Suprapubic skin (tissue), 4 donors: ENCODE results near the gene EMD. TPM values are rescaled to one million over a fixed set of nuclear protein-coding genes. Genes with fewer than 3 reads are reported as not detected.
A peak's percentile ranks its signal among the peaks of the same experiment; 100 is the strongest.

Experiments used
- DNase-seq, 2 donors: peaks; one replicate each; pipeline ENCODE4 v3.0.0-alpha.2; 2019; ENCODE audit warnings: low spot score in 2 of 2
- H3K27ac ChIP-seq: fragments of 200-600 bp; sonication (generic); one replicate; pipeline ENCODE4 v1.5.1; 2019
- H3K27me3 ChIP-seq: fragments of 200-600 bp; sonication (generic); one replicate; pipeline ENCODE4 v1.5.1; 2019
- H3K36me3 ChIP-seq: fragments of 200-600 bp; sonication (generic); one replicate; pipeline ENCODE4 v1.5.1; 2019
- H3K4me1 ChIP-seq: fragments of 200-600 bp; sonication (generic); one replicate; pipeline ENCODE4 v1.5.1; 2019
- H3K4me3 ChIP-seq: fragments of 200-600 bp; sonication (generic); one replicate; pipeline ENCODE4 v1.5.1; 2019; ENCODE audit warnings: mild to moderate bottlenecking
- H3K9me3 ChIP-seq: fragments of 200-600 bp; sonication (generic); one replicate; pipeline ENCODE4 v1.5.1; 2019
- CTCF ChIP-seq, 2 donors: fragments of 200-600 bp in 1 of 2; fragments of 450-650 bp in 1 of 2; sonication (generic) in 1 of 2; IDR thresholded peaks; one replicate each; pipeline ENCODE4 v1.5.1; 2016 to 2019; ENCODE audit warnings: antibody characterized with exemption in 2 of 2, mild to moderate bottlenecking in 1 of 2, moderate library complexity in 1 of 2
- EP300 ChIP-seq: sonication (generic); formaldehyde crosslinking; IDR thresholded peaks from one replicate; pipeline ENCODE4 v1.6.1; 2017; ENCODE audit warnings: antibody characterized with exemption
- POLR2A ChIP-seq, 2 donors: fragments of 450-650 bp; IDR thresholded peaks; one replicate each; pipeline ENCODE4 v1.6.1; 2017; ENCODE audit warnings: antibody characterized with exemption in 2 of 2, mild to moderate bottlenecking in 2 of 2, moderate library complexity in 2 of 2
- POLR2AphosphoS5 ChIP-seq, 3 donors: sonication (generic); formaldehyde crosslinking; IDR thresholded peaks; one replicate each; pipeline ENCODE4 v1.6.1; 2017; ENCODE audit warnings: antibody characterized with exemption in 3 of 3
- WGBS: methylation state at CpG from one replicate; pipeline ENCODE4 v1.1.5; 2018; 5-methylcytosine and 5-hydroxymethylcytosine counted together
- total RNA-seq, 4 donors: library from RNA; depleted of rRNA; stranded (reverse); fragments of >200 nt; gene quantifications; one replicate each; pipeline ENCODE4 v1.1.0, GENCODE V29; 2016

The EMD gene
- total RNA-seq, 4 donors from 2014 or later: 34.4 to 57.0 (median 53.0) TPM

- 39% methylated on average over 27 of the region's 77 CpGs for WGBS
- Histone ChIP-seq H3K27ac (peak overlapping the region; percentile 90), H3K36me3 (peaks cover 10% of the 10 kb centered on the region), H3K4me1 (peaks cover 62% of the 10 kb centered on the region), H3K4me3 (peak overlapping the region; percentile 67), H3K9me3 (no peaks in the 10 kb centered on the region), H3K27me3 (no peaks in the 10 kb centered on the region)
- peak; percentile 95 to 96 for DNase-seq
- peak in 1 of 2 donors; percentile 97 for TF ChIP-seq POLR2A (IDR thresholded peaks at IDR 0.05)
- TF ChIP-seq POLR2AphosphoS5 (IDR thresholded peaks at IDR 0.05): peak; percentile 67 to 88 (median 75)
- no peak for TF ChIP-seq EP300
- TF ChIP-seq CTCF (IDR thresholded peaks at IDR 0.05): no peak
These were observed 7.9 kb upstream of the EMD start for GRCh38 chrX:154371017-154371788.

DNA sequence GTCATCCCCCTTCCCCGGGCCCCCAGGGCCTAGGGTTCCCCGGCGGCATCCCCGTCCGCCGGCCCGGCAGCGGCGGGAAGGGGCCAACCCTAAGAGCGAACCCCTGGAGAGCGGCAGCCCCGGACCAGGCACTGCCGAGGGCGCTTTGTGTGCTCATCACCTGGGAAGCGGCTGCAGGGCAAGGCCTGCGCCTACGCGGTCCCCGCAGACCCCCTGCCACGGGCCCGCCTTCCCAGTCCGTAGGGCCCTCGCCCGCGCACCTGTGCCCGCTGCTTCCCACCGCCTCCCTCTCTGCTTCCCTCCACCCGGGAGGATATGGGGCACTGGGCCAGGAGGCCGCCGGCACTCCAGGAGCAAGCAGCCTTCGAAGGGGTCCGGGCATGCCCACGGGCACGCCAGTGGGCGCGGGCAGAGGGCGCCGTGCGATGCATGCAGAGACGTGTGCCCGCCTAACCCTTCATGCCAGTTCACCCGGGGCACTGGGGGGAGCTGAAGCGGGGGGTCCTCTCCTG, 7.2 kb upstream of the EMD start:
- peaks cover 8% of the 10 kb centered on the region for H3K36me3 ChIP-seq
- H3K27ac ChIP-seq: peak overlapping the region; percentile 68
- no peaks in the 10 kb centered on the region for H3K27me3 ChIP-seq
- H3K9me3 ChIP-seq: no peaks in the 10 kb centered on the region
- H3K4me3 ChIP-seq: peak overlapping the region; percentile 67
- H3K4me1 ChIP-seq: peaks cover 57% of the 10 kb centered on the region
- WGBS: 64% methylated on average over 22 of the region's 43 CpGs
- TF ChIP-seq CTCF (IDR thresholded peaks at IDR 0.05): no peak
- TF ChIP-seq POLR2A (IDR thresholded peaks at IDR 0.05): no peak
- TF ChIP-seq EP300: no peak
- TF ChIP-seq POLR2AphosphoS5 (IDR thresholded peaks at IDR 0.05): no peak
- no peak for DNase-seq

- H3K9me3 ChIP-seq: no peaks in the 10 kb centered on the region
- peaks cover 51% of the 10 kb centered on the region for H3K4me1 ChIP-seq
- peak overlapping the region; percentile 67 for H3K4me3 ChIP-seq
- WGBS: 50% methylated on average over 5 of the region's 5 CpGs
- DNase-seq: no peak
- peaks cover 2% of the 10 kb centered on the region for H3K36me3 ChIP-seq
- H3K27me3 ChIP-seq: no peaks in the 10 kb centered on the region
- H3K27ac ChIP-seq: no peak overlapping the region
- no peak for TF ChIP-seq POLR2A (IDR thresholded peaks at IDR 0.05)
- no peak for TF ChIP-seq POLR2AphosphoS5 (IDR thresholded peaks at IDR 0.05)
- no peak for TF ChIP-seq EP300
- no peak for TF ChIP-seq CTCF (IDR thresholded peaks at IDR 0.05)
These were observed 6.5 kb upstream of the EMD start for GRCh38 chrX:154372612-154373022.

DNA sequence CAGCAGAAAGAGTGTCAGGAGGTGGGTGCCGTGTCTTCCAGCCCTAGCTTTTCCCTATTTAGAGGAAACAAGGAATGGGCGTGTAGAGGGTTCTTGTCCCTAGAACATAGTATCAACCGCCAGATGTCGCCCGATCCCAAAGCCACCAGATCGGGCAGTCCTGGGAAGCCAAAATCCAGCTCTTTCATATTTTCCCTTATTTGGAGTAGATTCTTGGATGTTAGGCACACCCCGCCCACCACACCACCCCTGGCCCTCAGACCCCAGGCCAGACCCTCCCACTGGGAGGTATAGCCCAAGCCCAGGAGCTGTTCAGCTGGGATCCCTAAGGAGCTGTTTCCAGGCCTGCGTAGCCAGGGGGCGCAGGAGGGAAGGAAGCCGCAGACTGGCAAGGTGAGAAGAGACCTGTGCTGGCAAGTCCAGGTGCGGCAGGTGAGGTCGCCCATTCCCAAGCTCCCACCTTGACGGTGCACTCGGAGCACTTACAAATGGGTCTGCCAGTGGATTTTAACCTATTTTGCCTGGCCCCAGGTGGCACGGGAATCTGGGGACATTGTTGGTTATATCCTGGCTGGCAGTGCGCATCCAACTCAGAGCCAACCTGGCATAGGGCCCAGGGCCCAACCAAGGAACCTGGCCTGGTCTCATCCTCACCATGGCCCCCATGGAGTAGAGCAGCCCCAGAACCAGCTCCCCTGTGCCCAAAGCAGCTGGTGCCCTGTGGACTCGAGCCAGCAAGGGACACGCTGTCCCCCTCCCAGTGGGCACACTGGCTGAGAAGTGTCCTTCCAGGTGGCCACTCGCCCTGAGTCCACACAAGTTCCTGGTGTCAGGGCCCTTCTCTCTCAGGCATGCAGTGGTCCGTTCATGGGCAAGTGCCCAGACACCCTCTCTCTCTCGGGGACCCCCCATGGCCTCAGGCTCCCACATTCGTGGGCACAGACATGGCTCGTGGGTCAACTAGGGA, 5.5 kb upstream of the EMD start:
- Histone ChIP-seq H3K9me3 (no peaks in the 10 kb centered on the region), H3K27me3 (no peaks in the 10 kb centered on the region), H3K36me3 (no peaks in the 10 kb centered on the region), H3K4me3 (peak overlapping the region; percentile 67), H3K4me1 (peaks cover 49% of the 10 kb centered on the region), H3K27ac (peak overlapping the region; percentile 71)
- TF ChIP-seq POLR2A (IDR thresholded peaks at IDR 0.05) (no peak), EP300 (no peak), POLR2AphosphoS5 (IDR thresholded peaks at IDR 0.05) (no peak), CTCF (IDR thresholded peaks at IDR 0.05) (peak; percentile 25 to 46)
- 32% methylated on average over 19 of the region's 23 CpGs for WGBS
- DNase-seq: no peak
